Frontal cortex (tissue), 4 donors: ENCODE data around the gene CCDC74B. TPM values are rescaled to one million over a fixed set of nuclear protein-coding genes. Genes with fewer than 3 reads are reported as not detected.
"Not testable (repeated sequence)": the region's sequence is repeated elsewhere in the genome, so short reads cannot be mapped to it uniquely, and the experiment has no call there.

ENCODE experiments used
- DNase-seq, 2 donors: peaks; one replicate each; pipeline ENCODE4 v3.0.0; 2012; ENCODE audit warnings: low spot score in 2 of 2
- FAIRE-seq: peaks from 2 replicates; lab custom pipeline; 2012; peaks lifted over from hg19 to GRCh38; lab: Jason Lieb, UNC
- total RNA-seq: library from RNA; depleted of rRNA; stranded (reverse); fragments of >200 nt; gene quantifications from one replicate; pipeline ENCODE4 v1.2.3, GENCODE V29; 2014
- donor health status: control.
- donor health status: control.
- donor health status: control.

Gene CCDC74B
- 5.7 TPM for total RNA-seq

GRCh38 chr2:130145006-130145414 lies at the start of gene CCDC74B:
Gene CCDC74B, minus strand, starts transcription at chr2:130145112. Its CDS starts 116 bp downstream, at chr2:130144996.
- DNase-seq, FAIRE-seq: not testable (repeated sequence)

GRCh38 chr2:130193824-130194223 lies 48.9 kb upstream of the CCDC74B start:
- DNase-seq, FAIRE-seq: not testable (repeated sequence)

- not testable (repeated sequence) for FAIRE-seq, DNase-seq
Observed at GRCh38 chr2:130192451-130192850, 47.5 kb upstream of the CCDC74B start.

- FAIRE-seq, DNase-seq: not testable (repeated sequence)
Observed at GRCh38 chr2:130191319-130191718, 46.4 kb upstream of the CCDC74B start.

GRCh38 chr2:130190237-130190636 lies 45.3 kb upstream of the CCDC74B start:
- no peak for DNase-seq
- FAIRE-seq, result no peak

GRCh38 chr2:130188958-130189357 lies 44.0 kb upstream of the CCDC74B start:
- DNase-seq, FAIRE-seq: not testable (repeated sequence)

- DNase-seq, FAIRE-seq: not testable (repeated sequence)
Observed at GRCh38 chr2:130187859-130188792, 43.2 kb upstream of the CCDC74B start.

- FAIRE-seq (no peak), DNase-seq (no peak)
Observed at GRCh38 chr2:130187268-130187667, 42.4 kb upstream of the CCDC74B start.

- DNase-seq, result no peak
Observed at GRCh38 chr2:130186391-130186790, 41.5 kb upstream of the CCDC74B start.

GRCh38 chr2:130185896-130186295 lies 41.0 kb upstream of the CCDC74B start:
- DNase-seq, result no peak
- no peak for FAIRE-seq

More at GRCh38 chr2:130186391-130186790, 41.5 kb upstream of the CCDC74B start:
- FAIRE-seq, result no peak

- FAIRE-seq (no peak), DNase-seq (no peak)
Observed at GRCh38 chr2:130185436-130185835, 40.5 kb upstream of the CCDC74B start.

- DNase-seq (no peak), FAIRE-seq (no peak)
Observed at GRCh38 chr2:130183512-130184373, 38.8 kb upstream of the CCDC74B start.

- DNase-seq, FAIRE-seq: not testable (repeated sequence)
Observed at GRCh38 chr2:130182826-130183511, 38.1 kb upstream of the CCDC74B start.

- FAIRE-seq, result not testable (repeated sequence)
- DNase-seq, result peak; percentile 87 to 88
Observed at GRCh38 chr2:130181880-130182682, 37.2 kb upstream of the CCDC74B start, which contains the start of gene MZT2B. Gene MZT2B, plus strand, starts transcription at chr2:130182262. Its CDS starts 21 bp downstream, at chr2:130182283.

- DNase-seq (peak; percentile 86 to 89), FAIRE-seq (no peak)
Observed at GRCh38 chr2:130181325-130181879, 36.5 kb upstream of the CCDC74B start, which contains the start of gene SMPD4. Gene SMPD4, minus strand, starts transcription at chr2:130181602. Its CDS starts 5,010 bp downstream, at chr2:130176592.

- not testable (repeated sequence) for FAIRE-seq, DNase-seq
Observed at GRCh38 chr2:130180404-130181324, 35.8 kb upstream of the CCDC74B start.

- FAIRE-seq, DNase-seq: not testable (repeated sequence)
Observed at GRCh38 chr2:130174866-130175265, 30.0 kb upstream of the CCDC74B start.
